Measurements from ENCODE around the gene COBLL1. TPM values are rescaled to one million over a fixed set of nuclear protein-coding genes. Genes with fewer than 3 reads are reported as not detected.
"Not testable (repeated sequence)": the region's sequence is repeated elsewhere in the genome, so short reads cannot be mapped to it uniquely, and the experiment has no call there.

COBLL1 gene
- total and polyA plus RNA-seq, 8 donors: 11.8 to 129 (median 58.3) TPM

- no peaks in the 10 kb centered on the region for H3K36me3 ChIP-seq
- no peak for DNase-seq
- H3K4me3 ChIP-seq: no peak overlapping the region
- TF ChIP-seq EP300 (IDR thresholded peaks at IDR 0.05): no peak
- no peak for TF ChIP-seq CTCF (IDR thresholded peaks at IDR 0.05)
- TF ChIP-seq POLR2AphosphoS5 (IDR thresholded peaks at IDR 0.05): no peak
- TF ChIP-seq POLR2A (IDR thresholded peaks at IDR 0.05): no peak
- intact Hi-C loops (cut with DNase I; ENCODE audit: low total_unique reads): no loop called here
- H3K27ac ChIP-seq: no peak overlapping the region
- no peaks in the 10 kb centered on the region for H3K9me3 ChIP-seq
- H3K27me3 ChIP-seq: no peaks in the 10 kb centered on the region
- H3K4me1 ChIP-seq: peaks cover 0 to 15% (median 3%) of the 10 kb centered on the region in 4 donors
Observed at GRCh38 chr2:164869420-164869772, 27.8 kb upstream of the COBLL1 start.

GRCh38 chr2:164868563-164869419 is 27.2 kb upstream of the COBLL1 start:
- TF ChIP-seq CTCF (IDR thresholded peaks at IDR 0.05): no peak
- TF ChIP-seq POLR2A (IDR thresholded peaks at IDR 0.05): no peak

GRCh38 chr2:164867779-164868397 is 26.3 kb upstream of the COBLL1 start:
- H3K27me3 ChIP-seq: no peaks in the 10 kb centered on the region
- DNase-seq: no peak
- H3K9me3 ChIP-seq: no peaks in the 10 kb centered on the region
- H3K36me3 ChIP-seq: no peaks in the 10 kb centered on the region
- WGBS, 5 donors: 41 to 62% (median 44%) methylated on average over 3 of the region's 3 CpGs
- H3K4me3 ChIP-seq: no peak overlapping the region
- peaks cover 0 to 6% (median 2%) of the 10 kb centered on the region in 4 donors for H3K4me1 ChIP-seq
- intact Hi-C loops (cut with DNase I; ENCODE audit: low total_unique reads): no loop called here
- H3K27ac ChIP-seq: no peak overlapping the region
- TF ChIP-seq CTCF (IDR thresholded peaks at IDR 0.05) (no peak), POLR2AphosphoS5 (IDR thresholded peaks at IDR 0.05) (no peak), EP300 (IDR thresholded peaks at IDR 0.05) (no peak), POLR2A (IDR thresholded peaks at IDR 0.05) (no peak)

More at GRCh38 chr2:164868563-164869419, 27.2 kb upstream of the COBLL1 start:
- no peak overlapping the region for H3K27ac ChIP-seq
- no peak overlapping the region for H3K4me3 ChIP-seq
- no peaks in the 10 kb centered on the region for H3K36me3 ChIP-seq
- H3K4me1 ChIP-seq: peaks cover 0 to 13% (median 3%) of the 10 kb centered on the region in 4 donors
- no peaks in the 10 kb centered on the region for H3K9me3 ChIP-seq
- DNase-seq: no peak
- intact Hi-C loops (cut with DNase I; ENCODE audit: low total_unique reads): no loop called here
- H3K27me3 ChIP-seq: no peaks in the 10 kb centered on the region
- 77 to 83% (median 80%) methylated on average over 5 of the region's 5 CpGs for WGBS, 5 donors

- intact Hi-C loops (cut with DNase I; ENCODE audit: low total_unique reads); DNase-seq; H3K27ac ChIP-seq; H3K9me3 ChIP-seq; H3K36me3 ChIP-seq; H3K4me3 ChIP-seq; H3K4me1 ChIP-seq; H3K27me3 ChIP-seq: not testable (repeated sequence)
- WGBS, 5 donors: 48 to 91% (median 77%) methylated on average over 1 of the region's 1 CpG
Observed at GRCh38 chr2:164866381-164866780, 24.8 kb upstream of the COBLL1 start.

GRCh38 chr2:164860694-164861042 is 19.0 kb upstream of the COBLL1 start:
- H3K27me3 ChIP-seq: no peaks in the 10 kb centered on the region
- H3K9me3 ChIP-seq: no peaks in the 10 kb centered on the region
- TF ChIP-seq POLR2A (IDR thresholded peaks at IDR 0.05) (no peak), POLR2AphosphoS5 (IDR thresholded peaks at IDR 0.05) (no peak), CTCF (IDR thresholded peaks at IDR 0.05) (no peak)
- no peak overlapping the region for H3K27ac ChIP-seq
- no peak overlapping the region for H3K4me3 ChIP-seq
- no peaks in the 10 kb centered on the region for H3K36me3 ChIP-seq
- intact Hi-C loops (cut with DNase I; ENCODE audit: low total_unique reads): no loop called here
- peaks cover 0 to 10% (median 2%) of the 10 kb centered on the region in 4 donors for H3K4me1 ChIP-seq
- DNase-seq: no peak

GRCh38 chr2:164859906-164860693 is 18.5 kb upstream of the COBLL1 start:
- H3K4me3 ChIP-seq; H3K27me3 ChIP-seq; DNase-seq; H3K36me3 ChIP-seq; intact Hi-C loops (cut with DNase I; ENCODE audit: low total_unique reads); H3K27ac ChIP-seq; H3K9me3 ChIP-seq: not testable (repeated sequence)
- H3K4me1 ChIP-seq: peaks cover 0 to 10% (median 2%) of the 10 kb centered on the region in 4 donors
- 85 to 93% (median 92%) methylated on average over 4 of the region's 4 CpGs for WGBS, 5 donors
